HEK293 (cell line): ENCODE results near the gene RASGRP3.

Experiments used
- CTCF ChIA-PET: fragments of 350-600 bp; formaldehyde crosslinking; extraction: SDS; loops from one replicate; lab custom pipeline; 2021; ENCODE audit warnings: antibody characterized with exemption; lab: Yijun Ruan, JAX
- POLR2A ChIA-PET: fragments of 300-600 bp; formaldehyde crosslinking; extraction: SDS; loops from one replicate; lab custom pipeline; 2020; ENCODE audit warnings: antibody characterized with exemption, inconsistent platforms; lab: Yijun Ruan, JAX
- H3K27ac ChIP-seq: fragments of 200-500 bp; sonication (Bioruptor generic); 2 replicates; pipeline ENCODE4 v1.5.1; 2014; ENCODE audit warnings: low read depth, low read length, control low read depth, inconsistent platforms; ENCODE audit errors: extremely low read depth
- H3K36me3 ChIP-seq, 2 experiments: fragments of 200-500 bp in 1 of 2; sonication (Bioruptor generic) in 1 of 2; 1 replicate in 1 of 2; 2 replicates in 1 of 2; pipeline ENCODE4 v1.5.1; 2014 to 2017; ENCODE audit warnings: inconsistent platforms in 2 of 2, low read length in 2 of 2; ENCODE audit not compliant: control insufficient read depth in 2 of 2, insufficient read depth in 1 of 2
- H3K4me1 ChIP-seq: fragments of 200-500 bp; sonication (Bioruptor generic); 2 replicates; pipeline ENCODE4 v1.5.1; 2014; ENCODE audit warnings: mild to moderate bottlenecking, low read length, inconsistent platforms; ENCODE audit not compliant: control insufficient read depth, insufficient read depth
- H3K4me3 ChIP-seq: 2 replicates; pipeline ENCODE4 v1.5.1; 2011; ENCODE audit warnings: low read depth, mild to moderate bottlenecking, control low read depth, low read length, moderate library complexity
- H3K9me3 ChIP-seq: fragments of 200-500 bp; sonication (Bioruptor generic); 2 replicates; pipeline ENCODE4 v1.5.1; 2014; ENCODE audit warnings: low read depth, low read length, inconsistent platforms; ENCODE audit not compliant: control insufficient read depth, insufficient read depth
- CTCF ChIP-seq: fragments of 450-650 bp; formaldehyde crosslinking; IDR thresholded peaks from 2 replicates; pipeline ENCODE4 v1.5.1; 2016; ENCODE audit warnings: missing biosample characterization, missing genetic modification characterization
- EGR2 ChIP-seq: fragments of 450-650 bp; formaldehyde crosslinking; IDR thresholded peaks from 2 replicates; pipeline ENCODE4 v1.5.1; 2016; ENCODE audit warnings: low read depth, missing biosample characterization, missing genetic modification characterization
- GLIS1 ChIP-seq: fragments of 450-650 bp; formaldehyde crosslinking; IDR thresholded peaks from 2 replicates; pipeline ENCODE4 v1.5.1; 2016; ENCODE audit warnings: missing biosample characterization, missing genetic modification characterization
- HOXD13 ChIP-seq: sonication (generic); formaldehyde crosslinking; IDR thresholded peaks from 2 replicates; pipeline ENCODE4 v1.8.0; 2022; ENCODE audit warnings: missing genetic modification reagents, borderline replicate concordance
- OSR2 ChIP-seq: fragments of 450-650 bp; formaldehyde crosslinking; IDR thresholded peaks from 2 replicates; pipeline ENCODE4 v1.5.1; 2016; ENCODE audit warnings: missing biosample characterization, missing genetic modification characterization
- PRDM6 ChIP-seq: fragments of 450-650 bp; formaldehyde crosslinking; IDR thresholded peaks from 2 replicates; pipeline ENCODE4 v1.5.1; 2017; ENCODE audit warnings: missing biosample characterization, missing genetic modification characterization
- SP2 ChIP-seq: fragments of 450-650 bp; formaldehyde crosslinking; IDR thresholded peaks from 2 replicates; pipeline ENCODE4 v1.5.1; 2016; ENCODE audit warnings: missing biosample characterization, missing genetic modification characterization
- SP3 ChIP-seq: fragments of 450-650 bp; formaldehyde crosslinking; IDR thresholded peaks from 2 replicates; pipeline ENCODE4 v1.5.1; 2016; ENCODE audit warnings: missing biosample characterization, missing genetic modification characterization
- SP7 ChIP-seq: fragments of 450-650 bp; formaldehyde crosslinking; IDR thresholded peaks from 2 replicates; pipeline ENCODE4 v1.5.1; 2016; ENCODE audit warnings: missing biosample characterization, missing genetic modification characterization
- ZBTB44 ChIP-seq: fragments of 450-650 bp; IDR thresholded peaks from 2 replicates; pipeline ENCODE4 v1.5.1; 2018; ENCODE audit warnings: missing biosample characterization, mild to moderate bottlenecking, missing genetic modification characterization
- ZFHX2 ChIP-seq: fragments of 450-650 bp; formaldehyde crosslinking; conservative IDR thresholded peaks from 2 replicates; pipeline ENCODE4 v1.5.1; 2016; ENCODE audit warnings: missing biosample characterization, missing genetic modification characterization
- ZIC2 ChIP-seq: fragments of 450-650 bp; formaldehyde crosslinking; IDR thresholded peaks from 2 replicates; pipeline ENCODE4 v1.5.1; 2016; ENCODE audit warnings: missing biosample characterization, missing genetic modification characterization
- ZNF169 ChIP-seq: fragments of 450-650 bp; formaldehyde crosslinking; IDR thresholded peaks from 2 replicates; pipeline ENCODE4 v1.5.1; 2016; ENCODE audit warnings: missing biosample characterization, missing genetic modification characterization
- ZNF266 ChIP-seq: fragments of 450-650 bp; formaldehyde crosslinking; IDR thresholded peaks from 2 replicates; pipeline ENCODE4 v1.5.1; 2016; ENCODE audit warnings: missing biosample characterization, missing genetic modification characterization, low read depth
- ZNF280D ChIP-seq: fragments of 450-650 bp; formaldehyde crosslinking; IDR thresholded peaks from 2 replicates; pipeline ENCODE4 v1.5.1; 2016; ENCODE audit warnings: missing biosample characterization, missing genetic modification characterization
- ZNF354C ChIP-seq: fragments of 450-650 bp; formaldehyde crosslinking; IDR thresholded peaks from 2 replicates; pipeline ENCODE4 v1.5.1; 2016; ENCODE audit warnings: missing biosample characterization, missing genetic modification characterization, low read depth, borderline replicate concordance
- ZNF394 ChIP-seq: fragments of 450-650 bp; formaldehyde crosslinking; IDR thresholded peaks from 2 replicates; pipeline ENCODE4 v1.5.1; 2016; ENCODE audit warnings: missing biosample characterization, missing genetic modification characterization, mild to moderate bottlenecking, moderate library complexity, borderline replicate concordance
- ZNF548 ChIP-seq: fragments of 450-650 bp; formaldehyde crosslinking; IDR thresholded peaks from 2 replicates; pipeline ENCODE4 v1.5.1; 2016; ENCODE audit warnings: missing biosample characterization, missing genetic modification characterization
- ZNF596 ChIP-seq: fragments of 450-650 bp; IDR thresholded peaks from 2 replicates; pipeline ENCODE4 v1.5.0; 2018; ENCODE audit warnings: missing biosample characterization, mild to moderate bottlenecking, missing genetic modification characterization, moderate library complexity
- ZNF621 ChIP-seq: fragments of 450-650 bp; formaldehyde crosslinking; IDR thresholded peaks from 2 replicates; pipeline ENCODE4 v1.5.1; 2017; ENCODE audit warnings: missing biosample characterization, missing genetic modification characterization
- ZNF623 ChIP-seq: fragments of 450-650 bp; formaldehyde crosslinking; IDR thresholded peaks from 2 replicates; pipeline ENCODE4 v1.5.1; 2016; ENCODE audit warnings: missing biosample characterization, missing genetic modification characterization
- ZNF747 ChIP-seq: fragments of 450-650 bp; formaldehyde crosslinking; IDR thresholded peaks from 2 replicates; pipeline ENCODE4 v1.5.1; 2016; ENCODE audit warnings: missing biosample characterization, missing genetic modification characterization
- ZNF777 ChIP-seq: fragments of 450-650 bp; formaldehyde crosslinking; IDR thresholded peaks from 2 replicates; pipeline ENCODE4 v1.5.1; 2017; ENCODE audit warnings: missing biosample characterization, missing genetic modification characterization, borderline replicate concordance
- ZNF843 ChIP-seq: fragments of 450-650 bp; formaldehyde crosslinking; IDR thresholded peaks from 2 replicates; pipeline ENCODE4 v1.5.1; 2016; ENCODE audit warnings: missing biosample characterization, missing genetic modification characterization
- ZSCAN16 ChIP-seq: fragments of 450-650 bp; formaldehyde crosslinking; IDR thresholded peaks from 2 replicates; pipeline ENCODE4 v1.5.1; 2016; ENCODE audit warnings: missing biosample characterization, missing genetic modification characterization

RASGRP3 gene

GRCh38 chr2:33555681-33556080 lies 79.2 kb downstream of the RASGRP3 start:
- ChIA-PET CTCF (interaction anchor here (1.1 kb wide), 1 partner anchor 8 kb away, joined by 3 read pairs; no protein-coding TSS in a partner anchor), POLR2A (no interaction called here)
- Histone ChIP-seq H3K27ac (no peak overlapping the region), H3K4me1 (peaks cover 2% of the 10 kb centered on the region; the same call in 1 of the 2 replicates), H3K4me3 (no peak overlapping the region), H3K36me3 (no peaks in the 10 kb centered on the region), H3K9me3 (no peaks in the 10 kb centered on the region)
- TF ChIP-seq ZNF548 (tag by site-specific recombination) (no peak), HOXD13 (CRISPR knock-in tag) (no peak), ZFHX2 (tag by site-specific recombination) (peak; percentile 44), EGR2 (tag by site-specific recombination) (peak; percentile 52; the same call in 1 of the 2 replicates), SP7 (tag by site-specific recombination) (no peak), ZIC2 (no peak), ZNF596 (tag by site-specific recombination) (no peak)

- H3K36me3 ChIP-seq = no peaks in the 10 kb centered on the region
- H3K4me1 ChIP-seq = peaks cover 2% of the 10 kb centered on the region; the same call in 1 of the 2 replicates
- H3K4me3 ChIP-seq = no peak overlapping the region
- ChIA-PET POLR2A (no interaction called here), CTCF (no interaction called here)
- TF ChIP-seq ZNF169 (tag by site-specific recombination) (no peak), ZNF747 (tag by site-specific recombination) (no peak), GLIS1 (tag by site-specific recombination) (no peak), SP3 (tag by site-specific recombination) (no peak), ZFHX2 (tag by site-specific recombination) (no peak)
- H3K9me3 ChIP-seq = no peaks in the 10 kb centered on the region
- no peak overlapping the region for H3K27ac ChIP-seq
These were observed 82.9 kb downstream of the RASGRP3 start for GRCh38 chr2:33559328-33559727.

- no peaks in the 10 kb centered on the region for H3K36me3 ChIP-seq
- H3K4me1 ChIP-seq = peaks cover 2% of the 10 kb centered on the region; the same call in 1 of the 2 replicates
- no peak overlapping the region for H3K27ac ChIP-seq
- no peak overlapping the region for H3K4me3 ChIP-seq
- ChIA-PET CTCF (interaction anchor here (0.9 kb wide), 1 partner anchor 72 kb away, joined by 5 read pairs; no protein-coding TSS in a partner anchor), POLR2A (no interaction called here)
- no peaks in the 10 kb centered on the region for H3K9me3 ChIP-seq
- TF ChIP-seq OSR2 (tag by site-specific recombination) (no peak), ZNF621 (tag by site-specific recombination) (no peak), ZNF266 (tag by site-specific recombination) (no peak), ZNF354C (tag by site-specific recombination) (no peak), SP2 (tag by site-specific recombination) (no peak), PRDM6 (tag by site-specific recombination) (no peak), ZNF777 (no peak), ZNF596 (tag by site-specific recombination) (no peak), ZNF280D (tag by site-specific recombination) (no peak), ZSCAN16 (tag by site-specific recombination) (no peak), ZNF843 (tag by site-specific recombination) (no peak), ZNF394 (tag by site-specific recombination) (no peak), ZBTB44 (tag by site-specific recombination) (no peak), ZNF623 (tag by site-specific recombination) (no peak), CTCF (tag by site-specific recombination) (no peak)
These were observed 83.6 kb downstream of the RASGRP3 start for GRCh38 chr2:33560017-33560416.
